ENCODE measurements around the gene SIVA1. TPM values are rescaled to one million over a fixed set of nuclear protein-coding genes. Genes with fewer than 3 reads are reported as not detected.
A peak's percentile ranks its signal among the peaks of the same experiment; 100 is the strongest.

The SIVA1 gene
- polyA plus RNA-seq, 1 of the 3 experiments (the other 2 are of a cell fraction): 137 TPM

DNA sequence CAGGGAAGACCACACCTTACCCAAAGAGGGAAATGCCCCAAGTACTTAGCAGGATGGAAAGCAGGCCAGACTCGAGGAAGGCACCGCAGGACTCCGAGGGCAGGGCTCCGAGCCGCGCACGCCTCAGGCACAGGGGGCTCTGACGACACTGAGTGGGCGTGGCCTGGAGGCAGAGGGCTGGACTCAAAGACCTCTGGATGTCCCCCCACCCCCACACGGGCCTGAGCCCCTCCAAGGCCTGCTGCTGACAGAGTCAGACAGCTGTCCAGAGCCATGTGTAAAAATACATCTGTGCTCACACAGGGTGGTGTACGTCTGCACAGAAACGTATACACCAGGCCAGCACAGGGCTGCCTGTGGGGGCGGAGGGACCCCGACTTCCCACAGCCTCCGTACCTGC lies 41.2 kb downstream of the SIVA1 start:
- Histone ChIP-seq H3K79me2 (ENCODE audit: insufficient read depth) (peaks cover 58% of the 10 kb centered on the region), H3K9me3 (no peaks in the 10 kb centered on the region), H4K20me1 (ENCODE audit: insufficient read depth) (peaks cover 56% of the 10 kb centered on the region), H3F3A (replicated peaks; ENCODE audit: insufficient read depth) (peaks cover 8% of the 10 kb centered on the region), H3K9ac (peak overlapping the region; percentile 85), H3K27ac (ENCODE audit: low read depth in 2 of 2, low read length in 1 of 2) (peak overlapping the region; percentile 39 to 58; a peak in 2 of 4 replicates), H3K4me3 (ENCODE audit: low read depth in 2 of 2, low read length in 1 of 2) (peak overlapping the region; percentile 79 to 84), H3K27me3 (ENCODE audit: insufficient read depth) (no peaks in the 10 kb centered on the region), H3K4me2 (peak overlapping the region; percentile 100), H2AFZ (ENCODE audit: low read depth) (no peak overlapping the region), H3K9me2 (no peaks in the 10 kb centered on the region), H3K36me3 (replicated peaks in 1 of 2; ENCODE audit: control insufficient read depth in 1 of 2, insufficient read depth in 2 of 2, low read length in 1 of 2) (peaks cover 0 to 21% of the 10 kb centered on the region in 2 experiments), H3K4me1 (ENCODE audit: control insufficient read depth in 1 of 2, insufficient read depth in 2 of 2, low read depth in 1 of 2, low read length in 1 of 2) (peaks cover 4 to 41% of the 10 kb centered on the region in 2 experiments; a peak in 3 of 4 replicates)
- peak; percentile 92 for DNase-seq
- ChIA-PET CTCF (interaction anchor here (0.7 to 2.2 kb wide), 6 partner anchors 9 to 70 kb away, joined by 3 to 15 read pairs (median 8); partner anchors contain the start of gene ADSS1), POLR2A (interaction anchor here (1.1 kb wide), 1 partner anchor 41 kb away, joined by 3 read pairs; the partner anchor contains the start of gene SIVA1)
- TF ChIP-seq JUND (IDR thresholded peaks at IDR 0.05) (no peak), USF1 (IDR thresholded peaks at IDR 0.05; ENCODE audit: borderline replicate concordance, low read depth) (no peak), YY1 (IDR thresholded peaks at IDR 0.05; ENCODE audit: low read depth) (no peak), MXI1 (IDR thresholded peaks at IDR 0.05; ENCODE audit: low read depth, low read length) (peak; percentile 93), PBX3 (IDR thresholded peaks at IDR 0.05) (no peak), TCF12 (IDR thresholded peaks at IDR 0.05) (no peak)
- 18% methylated on average over 11 of the region's 15 CpGs for WGBS (ENCODE audit: low lambda C conversion rate)

- Histone ChIP-seq H3K36me3 (replicated peaks in 1 of 2; ENCODE audit: control insufficient read depth in 1 of 2, insufficient read depth in 2 of 2, low read length in 1 of 2) (peaks cover 0 to 21% of the 10 kb centered on the region in 2 experiments), H3K4me3 (ENCODE audit: low read depth in 2 of 2, low read length in 1 of 2) (peak overlapping the region; percentile 79 to 84), H3K79me2 (ENCODE audit: insufficient read depth) (peaks cover 53% of the 10 kb centered on the region), H3K9me3 (no peaks in the 10 kb centered on the region), H2AFZ (ENCODE audit: low read depth) (no peak overlapping the region), H3F3A (replicated peaks; ENCODE audit: insufficient read depth) (peaks cover 13% of the 10 kb centered on the region), H3K4me1 (ENCODE audit: control insufficient read depth in 1 of 2, insufficient read depth in 2 of 2, low read depth in 1 of 2, low read length in 1 of 2) (peaks cover 4 to 42% of the 10 kb centered on the region in 2 experiments; a peak in 3 of 4 replicates), H4K20me1 (ENCODE audit: insufficient read depth) (peaks cover 51% of the 10 kb centered on the region), H3K27me3 (ENCODE audit: insufficient read depth) (no peaks in the 10 kb centered on the region), H3K27ac (ENCODE audit: low read depth in 2 of 2, low read length in 1 of 2) (peak overlapping the region; percentile 58 to 70; a peak in 3 of 4 replicates), H3K9ac (peak overlapping the region; percentile 85), H3K4me2 (peak overlapping the region; percentile 100), H3K9me2 (no peaks in the 10 kb centered on the region)
- CTCF ChIA-PET: interaction anchor here (0.8 to 2.2 kb wide), 6 partner anchors 10 to 71 kb away, joined by 3 to 15 read pairs (median 8); partner anchors contain the start of gene ADSS1
- POLR2A ChIA-PET: interaction anchor here (1.1 kb wide), 1 partner anchor 42 kb away, joined by 3 read pairs; the partner anchor contains the start of gene SIVA1
- TF ChIP-seq FOXM1 (IDR thresholded peaks at IDR 0.05; ENCODE audit: low read depth): no peak
- TF ChIP-seq CTCF (IDR thresholded peaks at IDR 0.05): peak; percentile 14
- TF ChIP-seq CHD2 (IDR thresholded peaks at IDR 0.05; ENCODE audit: low read length, partially characterized antibody): no peak
- no peak for TF ChIP-seq MEF2A (IDR thresholded peaks at IDR 0.05; ENCODE audit: borderline replicate concordance, low read depth)
- TF ChIP-seq GABPA (IDR thresholded peaks at IDR 0.05; ENCODE audit: low read depth): peak; percentile 44; the same call in 1 of the 2 replicates
- DNase-seq: peak; percentile 73
- WGBS (ENCODE audit: low lambda C conversion rate): 0% methylated on average over 4 of the region's 16 CpGs
Observed at GRCh38 chr14:104794631-104794992, 41.7 kb downstream of the SIVA1 start.
